Peyer's patch (tissue), 4 donors: ENCODE results near the gene MACROH2A2. TPM values are rescaled to one million over a fixed set of nuclear protein-coding genes. Genes with fewer than 3 reads are reported as not detected.
"Not testable (repeated sequence)": the region's sequence is repeated elsewhere in the genome, so short reads cannot be mapped to it uniquely, and the experiment has no call there.

ENCODE experiments used
- DNase-seq, 3 donors: peaks; one replicate each; pipeline ENCODE4 v3.0.0-alpha.2; 2017 to 2019
- H3K27ac ChIP-seq, 4 donors: fragments of 200-600 bp; sonication (generic); one replicate each; pipeline ENCODE4 v1.5.1; 2016 to 2019
- H3K27me3 ChIP-seq, 2 donors: fragments of 200-600 bp; sonication (generic); one replicate each; pipeline ENCODE4 v1.5.1; 2019
- H3K36me3 ChIP-seq, 3 donors: fragments of 200-600 bp; sonication (generic); one replicate each; pipeline ENCODE4 v1.5.1; 2016 to 2019
- H3K4me1 ChIP-seq, 4 donors: fragments of 200-600 bp; sonication (generic); one replicate each; pipeline ENCODE4 v1.5.1; 2016 to 2019
- H3K4me3 ChIP-seq, 4 donors: fragments of 200-600 bp; sonication (generic); 1 replicate in 3 of 4; 2 replicates in 1 of 4; pipeline ENCODE4 v1.5.1; 2016 to 2019; ENCODE audit warnings: mild to moderate bottlenecking in 1 of 4
- H3K9me3 ChIP-seq, 4 donors: fragments of 200-600 bp; sonication (generic); one replicate each; pipeline ENCODE4 v1.5.1; 2016 to 2019; ENCODE audit warnings: mild to moderate bottlenecking in 1 of 4
- CTCF ChIP-seq, 6 experiments: fragments of 450-650 bp in 4 of 6; fragments of 200-600 bp in 2 of 6; sonication (generic) in 1 of 6; IDR thresholded peaks; one replicate each; pipeline ENCODE4 v1.5.1; 2017 to 2019; ENCODE audit warnings: antibody characterized with exemption in 6 of 6, mild to moderate bottlenecking in 3 of 6, moderate library complexity in 1 of 6
- POLR2A ChIP-seq, 2 donors: fragments of 450-650 bp; IDR thresholded peaks; one replicate each; pipeline ENCODE4 v1.5.1; 2017; ENCODE audit warnings: antibody characterized with exemption in 2 of 2, mild to moderate bottlenecking in 2 of 2, moderate library complexity in 2 of 2
- total RNA-seq, 4 donors: library from RNA; depleted of rRNA; stranded (reverse); fragments of >200 nt; gene quantifications; one replicate each; pipeline ENCODE4 v1.1.0, GENCODE V29; 2016

The MACROH2A2 gene
- total RNA-seq, 4 donors from 2014 or later = 10.4 to 18.2 (median 13.6) TPM

DNA sequence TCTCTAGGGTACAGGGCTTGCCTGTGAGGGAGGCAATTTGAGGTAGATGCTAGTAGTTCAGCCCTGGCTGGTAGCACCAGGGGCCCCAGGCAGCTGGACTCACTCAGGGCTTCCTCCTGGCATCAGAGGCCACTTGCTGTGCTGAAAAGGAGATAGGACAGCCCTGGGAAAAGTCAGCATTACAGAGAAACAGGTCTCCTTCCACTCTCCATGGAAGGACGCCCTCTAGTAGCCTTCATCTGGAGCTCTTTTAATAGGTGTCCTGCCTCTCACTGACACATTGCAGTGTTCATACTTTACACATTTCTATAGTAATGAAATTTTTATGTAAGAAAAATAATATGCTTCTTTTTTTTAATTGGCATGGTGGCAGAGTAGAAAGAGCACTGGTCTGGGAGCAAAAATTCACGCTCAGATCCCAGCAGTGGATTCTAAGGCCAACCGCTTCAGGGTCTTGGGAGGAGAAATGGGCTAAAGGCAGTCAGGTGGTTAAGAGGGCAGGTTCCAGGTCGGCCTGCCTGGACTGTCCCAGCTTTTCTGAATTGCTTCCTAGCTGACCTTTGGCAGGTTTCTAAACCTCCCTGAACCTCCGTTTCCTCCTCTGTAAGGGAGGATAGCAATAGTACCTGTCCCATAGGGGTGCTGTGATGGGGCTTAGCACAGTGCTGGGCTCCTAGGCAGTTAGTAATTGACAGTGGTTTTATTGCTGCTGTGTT, 44.2 kb downstream of the MACROH2A2 start:
- Histone ChIP-seq H3K36me3 (peaks cover 0 to 23% (median 0%) of the 10 kb centered on the region in 3 donors), H3K9me3 (no peaks in the 10 kb centered on the region), H3K27ac (no peak overlapping the region), H3K4me3 (no peak overlapping the region), H3K27me3 (no peaks in the 10 kb centered on the region), H3K4me1 (no peaks in the 10 kb centered on the region)
- TF ChIP-seq CTCF (IDR thresholded peaks at IDR 0.05) = no peak
- no peak for TF ChIP-seq POLR2A (IDR thresholded peaks at IDR 0.05)
- DNase-seq = no peak

GRCh38 chr10:70097459-70097858, 44.8 kb downstream of the MACROH2A2 start:
- TF ChIP-seq POLR2A (IDR thresholded peaks at IDR 0.05) = no peak
- TF ChIP-seq CTCF (IDR thresholded peaks at IDR 0.05) = no peak

GRCh38 chr10:70098271-70098670, 45.6 kb downstream of the MACROH2A2 start:
- Histone ChIP-seq H3K27ac (no peak overlapping the region), H3K4me3 (no peak overlapping the region), H3K27me3 (no peaks in the 10 kb centered on the region), H3K9me3 (no peaks in the 10 kb centered on the region), H3K4me1 (no peaks in the 10 kb centered on the region), H3K36me3 (peaks cover 0 to 16% (median 0%) of the 10 kb centered on the region in 3 donors)
- no peak for TF ChIP-seq POLR2A (IDR thresholded peaks at IDR 0.05)
- TF ChIP-seq CTCF (IDR thresholded peaks at IDR 0.05) = no peak
- DNase-seq = no peak

More at GRCh38 chr10:70097459-70097858, 44.8 kb downstream of the MACROH2A2 start:
- Histone ChIP-seq H3K36me3 (peaks cover 0 to 19% (median 0%) of the 10 kb centered on the region in 3 donors), H3K27me3 (no peaks in the 10 kb centered on the region), H3K4me1 (no peaks in the 10 kb centered on the region), H3K27ac (no peak overlapping the region), H3K4me3 (no peak overlapping the region), H3K9me3 (no peaks in the 10 kb centered on the region)
- no peak for DNase-seq

DNA sequence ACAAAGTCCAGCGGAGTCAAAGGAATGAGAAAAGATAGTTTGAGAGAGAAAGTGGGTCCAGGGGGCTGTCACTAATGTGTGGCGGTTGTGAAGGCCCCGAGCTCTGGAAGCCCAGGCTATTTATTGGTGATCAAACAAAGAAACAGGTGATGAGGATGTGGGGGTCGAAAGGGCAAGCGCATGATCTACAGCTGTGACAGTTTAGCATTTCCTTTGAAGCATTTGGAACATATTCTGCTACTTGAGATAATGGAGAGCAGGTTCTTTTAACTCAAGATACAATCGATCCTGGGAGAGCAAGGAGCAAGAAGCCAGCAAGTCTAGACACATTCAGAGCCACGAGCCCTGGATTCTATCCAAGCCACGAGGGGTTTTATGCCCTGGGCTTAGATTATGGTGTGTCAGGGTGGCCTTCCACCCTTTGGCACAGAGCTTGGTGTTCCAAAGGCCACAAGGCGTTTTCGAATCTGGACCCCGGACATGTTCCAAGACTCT, 48.5 kb downstream of the MACROH2A2 start:
- H3K4me3 ChIP-seq, H3K36me3 ChIP-seq, DNase-seq, H3K27me3 ChIP-seq, H3K4me1 ChIP-seq, H3K9me3 ChIP-seq, H3K27ac ChIP-seq: not testable (repeated sequence)

DNA sequence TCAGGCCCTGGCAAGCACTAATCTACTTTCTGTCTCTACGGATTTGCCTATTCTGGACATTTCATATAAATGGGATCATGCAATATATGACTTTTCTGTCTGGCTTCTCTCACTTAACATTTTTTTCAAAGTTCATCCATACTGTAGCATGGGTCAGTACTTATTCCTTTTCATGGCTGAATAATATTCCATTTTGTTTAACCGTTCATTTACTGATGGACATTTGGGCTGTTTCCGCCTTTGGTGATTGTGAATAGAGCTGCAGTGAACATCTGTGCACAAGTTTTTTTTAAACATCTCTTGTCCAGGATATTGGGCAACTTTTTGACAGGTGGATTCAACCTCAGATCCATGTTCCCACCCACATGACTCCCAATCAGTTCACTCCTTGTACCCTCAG, 49.0 kb downstream of the MACROH2A2 start:
- Histone ChIP-seq H3K4me3 (no peak overlapping the region), H3K36me3 (no peaks in the 10 kb centered on the region), H3K4me1 (no peaks in the 10 kb centered on the region), H3K27ac (no peak overlapping the region), H3K27me3 (no peaks in the 10 kb centered on the region), H3K9me3 (no peaks in the 10 kb centered on the region)
- DNase-seq = no peak
- TF ChIP-seq POLR2A (IDR thresholded peaks at IDR 0.05) (no peak), CTCF (IDR thresholded peaks at IDR 0.05) (no peak)

DNA sequence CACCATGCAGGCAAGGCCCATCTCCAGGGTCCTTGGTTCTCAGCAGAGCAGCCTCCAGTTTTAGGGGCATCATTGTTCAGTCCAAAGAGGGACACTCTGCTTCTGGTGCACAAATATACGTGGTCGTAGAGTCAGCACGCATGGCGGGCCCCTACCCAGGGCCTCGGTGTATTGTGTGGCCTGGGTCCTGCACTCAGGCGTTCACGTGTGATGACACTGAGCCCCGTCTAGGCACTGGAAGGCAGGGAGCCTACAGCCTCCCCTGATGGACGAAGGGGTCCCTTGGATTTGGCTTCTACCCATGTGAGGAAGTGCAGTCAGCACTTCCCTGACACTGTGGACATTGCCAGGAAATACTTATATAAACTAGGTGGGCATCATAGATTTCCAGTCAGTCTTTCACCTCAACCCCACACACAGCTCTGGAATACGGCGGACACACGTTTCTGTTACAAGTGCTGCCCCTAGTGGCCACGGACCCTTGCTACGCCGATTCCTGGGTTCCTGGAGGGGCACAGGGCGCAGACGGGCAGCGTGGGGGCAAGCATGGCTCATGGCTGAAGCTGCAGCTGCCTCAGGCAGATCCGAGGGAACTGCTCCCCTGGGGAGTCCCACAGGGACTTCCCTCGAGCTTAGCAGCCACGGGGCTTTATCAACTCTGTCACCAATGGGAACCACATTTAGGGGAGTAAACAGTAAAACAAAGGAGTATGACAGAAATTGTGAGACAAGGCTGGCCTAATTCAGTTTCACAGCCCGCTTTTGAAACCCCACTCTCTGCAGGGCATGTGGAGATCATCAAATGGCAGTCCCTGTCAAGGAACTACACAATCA, 54.5 kb downstream of the MACROH2A2 start:
- H3K4me1 ChIP-seq = no peaks in the 10 kb centered on the region
- H3K9me3 ChIP-seq = no peaks in the 10 kb centered on the region
- TF ChIP-seq POLR2A (IDR thresholded peaks at IDR 0.05) (no peak), CTCF (IDR thresholded peaks at IDR 0.05) (peak in 3 of 6 experiments; percentile 20 to 24 (median 22))
- no peak overlapping the region for H3K4me3 ChIP-seq
- H3K36me3 ChIP-seq = peaks cover 0 to 24% (median 0%) of the 10 kb centered on the region in 3 donors
- H3K27me3 ChIP-seq = no peaks in the 10 kb centered on the region
- H3K27ac ChIP-seq = no peak overlapping the region
- DNase-seq = no peak
